Tibial nerve (tissue), 3 donors: ENCODE results near the gene NCKAP1.

Source experiments
- CTCF ChIP-seq, 5 experiments: fragments of 200-600 bp in 3 of 5; fragments of 450-650 bp in 2 of 5; sonication (generic) in 3 of 5; IDR thresholded peaks; one replicate each; pipeline ENCODE4 v1.5.1; 2016 to 2019; ENCODE audit warnings: antibody characterized with exemption in 5 of 5, mild to moderate bottlenecking in 3 of 5, moderate library complexity in 2 of 5
- POLR2A ChIP-seq, 2 donors: fragments of 450-650 bp; IDR thresholded peaks; one replicate each; pipeline ENCODE4 v1.6.1; 2017; ENCODE audit warnings: antibody characterized with exemption in 2 of 2, mild to moderate bottlenecking in 2 of 2, moderate library complexity in 2 of 2

GRCh38 chr2:182894174-182894573 is 144.1 kb downstream of the NCKAP1 start:
- no peak for TF ChIP-seq CTCF (IDR thresholded peaks at IDR 0.05)
- no peak for TF ChIP-seq POLR2A (IDR thresholded peaks at IDR 0.05)
